ENCODE data around the gene LRRFIP1. TPM values are rescaled to one million over a fixed set of nuclear protein-coding genes. Genes with fewer than 3 reads are reported as not detected.

The LRRFIP1 gene
- total RNA-seq, 1 donor from 2014 or later = 76.3 TPM

DNA sequence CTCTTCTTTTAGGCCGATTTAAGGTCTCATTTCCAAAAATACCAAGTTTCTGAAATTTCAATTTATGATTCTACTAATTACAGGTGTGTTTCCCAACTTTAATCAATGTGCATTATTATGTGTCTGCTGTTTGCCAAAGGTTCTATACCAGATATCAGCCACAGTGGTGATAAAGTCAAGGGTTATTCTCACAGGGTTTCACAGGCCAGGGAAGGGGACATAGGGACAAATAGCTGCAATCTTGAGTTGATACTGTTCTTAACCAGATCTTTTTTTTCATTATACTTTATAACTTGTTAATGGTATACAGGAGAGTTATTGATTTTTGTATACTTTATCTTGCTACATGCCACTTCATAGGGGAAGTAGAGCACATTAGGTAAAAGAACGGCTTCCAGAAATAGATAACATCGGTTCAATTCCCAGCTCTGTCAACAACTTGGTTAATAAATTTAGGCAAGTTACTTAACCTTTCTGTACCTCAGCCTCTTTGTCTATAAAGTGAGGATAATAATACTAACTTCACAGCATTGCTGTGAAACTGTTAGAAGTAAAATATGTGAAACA lies 200.1 kb downstream of the LRRFIP1 start:
- DNase-seq (ENCODE audit: low spot score) = no peak

Other genes with a start within 250 kb of the LRRFIP1 start
- gene COL6A3, start 213.4 kb upstream of the LRRFIP1 start, total RNA-seq (ENCODE audit: insufficient read depth, low replicate concordance) = 1,957 TPM
- 18.5 TPM for gene MLPH, start 140.3 kb upstream of the LRRFIP1 start, total RNA-seq (ENCODE audit: insufficient read depth, low replicate concordance)
- not detected for gene PRLH, start 61.0 kb upstream of the LRRFIP1 start, total RNA-seq (ENCODE audit: insufficient read depth, low replicate concordance)
- gene RAB17, start 36.9 kb upstream of the LRRFIP1 start, total RNA-seq (ENCODE audit: insufficient read depth, low replicate concordance) = 1.2 TPM
- 2.4 TPM for gene RBM44, start 171.2 kb downstream of the LRRFIP1 start, total RNA-seq (ENCODE audit: insufficient read depth, low replicate concordance)
- gene RAMP1, start 232.0 kb downstream of the LRRFIP1 start, total RNA-seq (ENCODE audit: insufficient read depth, low replicate concordance) = 11.8 TPM

Data from umbilical cord (tissue), 2 donors.